ENCODE data around the gene NEK2. TPM values are rescaled to one million over a fixed set of nuclear protein-coding genes. Genes with fewer than 3 reads are reported as not detected.
"Not testable (repeated sequence)": the region's sequence is repeated elsewhere in the genome, so short reads cannot be mapped to it uniquely, and the experiment has no call there.

Gene NEK2
- polyA plus RNA-seq, 1 donor, result 25.4 TPM

DNA sequence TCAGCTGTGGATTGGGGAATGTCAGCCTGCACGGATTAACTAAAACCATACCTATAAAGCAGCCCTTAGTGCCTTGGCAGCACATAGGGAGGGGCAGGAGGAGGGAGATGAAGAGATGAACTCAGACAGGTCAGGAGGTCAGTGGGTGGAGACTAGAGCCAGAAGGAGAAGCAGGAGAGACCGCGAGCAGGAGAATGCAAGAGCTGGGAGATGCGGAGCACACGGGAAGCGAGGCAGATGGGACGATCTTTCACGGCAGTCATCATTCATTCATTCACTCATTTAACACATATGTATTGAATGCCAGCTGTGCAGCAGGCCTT, 41.9 kb downstream of the NEK2 start:
- no peak for DNase-seq

DNA sequence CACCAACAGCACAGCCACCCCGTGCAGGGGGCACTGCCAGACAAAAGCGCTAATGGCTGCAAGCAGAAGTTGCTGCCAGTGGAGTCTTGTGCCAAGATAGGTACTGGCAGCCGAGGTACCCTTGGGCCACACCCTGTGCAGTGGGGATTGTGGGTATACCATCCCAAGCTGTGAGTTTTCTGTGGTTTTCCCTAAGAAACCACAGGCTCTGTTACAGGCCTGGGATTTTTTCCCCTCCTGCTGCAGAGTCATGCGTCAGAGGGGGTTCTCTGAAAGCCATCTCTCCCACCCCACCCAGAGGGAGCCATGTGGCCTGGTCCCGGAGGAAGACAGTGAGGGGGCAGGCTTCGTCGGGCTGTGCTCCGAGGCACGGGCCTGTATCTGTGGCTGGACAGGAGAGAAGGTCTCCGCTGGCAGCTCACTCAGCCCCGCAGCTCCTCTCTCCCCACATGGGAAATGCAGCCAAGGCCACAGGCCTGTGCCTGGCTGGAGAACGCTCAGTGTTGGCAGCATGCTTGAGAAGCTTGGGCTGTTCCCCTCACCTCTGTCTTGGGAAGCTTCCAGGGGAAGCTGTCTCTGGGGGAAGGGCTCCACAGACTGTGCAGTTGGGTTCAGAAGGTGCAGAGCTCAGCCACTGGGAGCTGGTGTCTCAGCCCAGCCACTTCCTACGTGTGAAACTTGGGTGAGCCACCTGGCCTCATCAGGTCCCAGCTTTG, 42.5 kb downstream of the NEK2 start:
- no peak for DNase-seq

DNA sequence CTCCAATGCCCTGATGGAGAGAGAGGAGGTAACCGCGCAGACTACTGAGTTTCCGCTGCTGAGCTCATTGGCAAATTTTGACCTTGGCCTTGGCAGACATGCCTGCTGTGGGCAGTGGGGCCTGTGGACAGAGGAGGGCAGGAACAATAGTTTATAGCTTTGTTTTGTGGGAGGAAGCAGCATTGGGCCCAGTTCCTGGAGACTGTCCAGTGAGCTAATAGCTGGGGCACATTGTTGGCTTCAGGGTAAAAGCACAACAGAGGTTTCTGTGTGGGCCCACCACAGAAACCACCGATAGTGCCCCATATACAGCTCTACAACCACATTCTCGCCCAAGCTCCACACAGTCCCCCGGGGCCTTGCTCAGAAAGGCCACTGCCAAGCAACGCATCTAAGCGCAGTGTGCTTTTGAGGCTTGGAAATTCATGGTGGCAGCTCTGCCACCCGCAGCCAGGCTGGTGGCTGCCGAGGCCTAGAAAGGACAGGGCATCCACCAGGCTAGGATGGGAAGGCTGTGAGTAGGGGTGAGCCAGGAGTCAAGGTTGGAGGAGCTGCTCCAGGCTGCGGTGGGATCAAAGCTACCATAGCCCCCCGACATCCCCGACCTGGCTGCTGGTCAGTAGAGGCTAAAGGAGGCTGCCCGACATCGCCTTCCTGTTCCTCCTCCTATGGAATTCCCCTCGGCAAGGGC, 43.2 kb downstream of the NEK2 start:
- no peak for DNase-seq

DNA sequence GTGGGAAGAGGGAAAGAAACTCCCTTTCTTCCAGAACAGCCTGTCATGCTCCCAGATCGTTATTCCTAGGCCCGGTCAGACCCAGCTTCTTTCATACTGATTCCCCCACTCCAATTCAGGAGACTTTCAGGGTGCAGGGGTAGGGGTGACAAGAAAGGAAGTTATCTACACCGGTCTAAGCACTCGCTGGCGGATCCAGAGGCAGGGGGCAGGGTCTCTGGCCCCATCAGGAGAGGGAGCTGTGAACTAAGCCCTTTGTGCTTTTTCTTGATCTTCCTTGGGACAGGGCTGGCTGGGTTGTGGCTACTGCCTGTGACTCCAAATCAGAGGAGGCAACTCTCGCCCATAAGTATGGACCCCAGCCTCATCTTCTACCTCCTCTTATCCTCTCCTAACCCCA, 44.3 kb downstream of the NEK2 start:
- no peak for DNase-seq

DNA sequence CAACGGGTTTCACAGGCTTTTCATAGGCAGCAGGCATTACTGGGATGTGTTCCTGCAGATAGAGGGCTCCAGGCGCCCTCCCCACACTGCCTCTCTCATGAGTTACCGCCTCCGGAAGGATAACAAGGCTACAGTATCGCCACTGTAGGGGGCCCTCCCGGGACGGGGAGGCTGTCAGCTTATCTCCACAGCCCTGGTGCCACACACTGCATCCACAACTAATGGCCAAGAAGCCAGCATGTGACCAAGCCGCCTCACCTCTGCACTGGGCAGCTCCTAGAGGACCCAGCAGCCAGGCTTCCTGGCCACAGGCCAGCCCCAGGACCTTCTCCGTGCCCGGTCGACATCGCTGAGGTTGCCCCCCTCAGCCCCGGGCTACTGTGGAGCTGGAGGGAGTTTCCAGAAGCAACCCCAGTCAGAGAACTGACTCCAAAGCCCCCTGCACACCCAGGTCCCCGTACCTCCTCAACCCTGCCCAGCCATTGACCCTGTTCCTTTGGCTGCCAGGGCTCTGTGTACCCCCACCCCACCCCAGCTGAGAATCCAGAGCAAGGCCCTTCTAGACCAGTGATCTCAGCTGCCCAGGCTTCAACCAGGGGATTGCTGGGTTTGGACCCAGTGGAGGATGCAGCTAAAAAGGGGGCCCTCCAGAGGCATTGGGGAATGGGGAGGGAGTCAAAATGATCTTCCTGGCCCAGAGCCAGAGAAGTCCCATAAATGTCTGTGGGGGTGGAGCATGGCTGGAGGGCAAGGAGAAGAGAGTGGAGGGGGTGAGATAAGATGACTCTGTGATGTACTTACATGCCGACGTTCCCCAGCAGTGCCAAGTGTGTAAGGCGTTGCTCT, 45.0 kb downstream of the NEK2 start:
- DNase-seq, result no peak

DNA sequence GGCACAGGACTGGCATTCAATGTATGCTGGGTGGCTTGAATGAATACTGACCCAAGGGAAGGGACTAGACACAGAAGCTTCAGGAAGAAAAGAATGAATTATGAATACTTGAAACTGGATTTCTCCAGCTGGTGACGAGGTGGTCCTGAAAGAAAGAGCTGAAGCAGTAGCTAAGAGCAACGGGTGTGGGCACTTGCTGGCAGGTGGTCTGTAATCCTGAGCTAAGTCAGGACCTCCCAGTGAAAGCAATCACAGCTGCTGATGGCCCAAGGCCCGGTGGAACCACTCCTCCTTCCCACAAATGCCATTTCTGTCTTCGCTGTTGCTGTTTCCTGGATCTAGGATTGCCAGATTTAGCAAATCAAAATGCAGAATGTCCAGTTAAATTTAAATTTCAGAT, 47.0 kb downstream of the NEK2 start:
- no peak for DNase-seq

DNA sequence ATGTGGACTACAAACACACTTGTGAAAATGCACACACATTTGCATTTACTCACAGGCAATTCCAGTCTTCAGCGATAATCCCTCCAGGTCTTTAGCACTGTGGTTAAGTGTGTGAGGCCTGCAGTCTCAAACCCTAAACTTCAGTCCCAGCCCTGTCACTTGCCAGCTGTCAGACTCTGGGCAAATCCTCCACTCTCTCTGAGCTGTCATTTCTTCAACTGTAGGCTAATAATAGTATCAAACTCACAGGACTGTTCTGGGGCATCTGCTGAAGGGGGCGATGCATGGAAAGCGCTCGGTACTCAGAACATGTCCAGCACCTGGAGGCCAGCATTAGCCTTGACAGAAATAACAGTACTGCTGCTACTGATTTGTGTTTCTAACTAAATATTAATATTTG, 48.2 kb downstream of the NEK2 start:
- DNase-seq, result no peak

DNA sequence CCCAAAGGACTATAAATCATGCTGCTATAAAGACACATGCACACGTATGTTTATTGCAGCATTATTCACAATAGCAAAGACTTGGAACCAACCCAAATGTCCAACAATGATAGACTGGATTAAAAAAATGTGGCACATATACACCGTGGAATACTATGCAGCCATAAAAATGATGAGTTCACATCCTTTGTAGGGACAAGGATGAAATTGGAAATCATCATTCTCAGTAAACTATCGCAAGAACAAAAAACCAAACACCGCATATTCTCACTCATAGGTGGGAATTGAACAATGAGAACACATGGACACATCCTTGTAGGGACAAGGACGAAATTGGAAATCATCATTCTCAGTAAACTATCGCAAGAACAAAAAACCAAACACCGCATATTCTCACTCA, 49.6 kb downstream of the NEK2 start:
- not testable (repeated sequence) for DNase-seq

DNA sequence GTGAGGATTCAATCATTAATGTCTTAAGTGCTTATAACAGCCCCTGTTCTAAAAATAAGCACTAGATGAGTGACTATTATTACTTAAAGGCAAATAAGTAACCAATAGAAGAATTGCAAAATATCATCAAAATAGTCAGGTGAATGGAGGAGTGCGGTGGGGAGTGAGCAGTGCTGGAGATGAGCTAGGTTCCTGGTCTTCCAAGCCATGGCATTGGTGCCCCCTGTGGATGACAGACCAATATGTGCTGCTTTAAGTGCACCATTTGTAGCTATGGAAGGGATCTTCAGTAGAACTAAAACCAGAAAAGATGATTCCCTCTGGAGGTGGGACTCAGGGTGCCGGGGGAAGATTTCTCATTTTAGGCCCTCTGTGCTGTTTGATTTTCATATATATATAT, 50.4 kb downstream of the NEK2 start:
- DNase-seq, result no peak

DNA sequence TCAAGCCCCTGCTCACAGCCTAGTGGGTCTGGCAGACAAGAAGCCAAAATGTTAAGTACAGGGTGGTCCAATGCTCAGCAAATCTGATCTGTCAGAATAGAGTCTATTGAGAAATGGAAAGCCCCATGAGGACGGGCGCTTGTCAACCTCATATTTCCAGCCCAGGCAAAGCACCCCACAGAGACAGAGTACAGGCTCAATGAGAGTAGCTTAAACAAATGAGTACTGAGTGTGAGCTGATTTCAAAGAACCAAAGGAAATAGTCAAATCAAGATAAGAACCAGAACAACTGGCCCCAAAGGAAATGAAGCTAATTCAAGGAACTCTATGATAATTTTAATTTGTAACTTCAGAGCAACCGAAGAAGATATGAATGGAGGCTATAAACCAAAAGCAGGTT, 51.9 kb downstream of the NEK2 start:
- no peak for DNase-seq

DNA sequence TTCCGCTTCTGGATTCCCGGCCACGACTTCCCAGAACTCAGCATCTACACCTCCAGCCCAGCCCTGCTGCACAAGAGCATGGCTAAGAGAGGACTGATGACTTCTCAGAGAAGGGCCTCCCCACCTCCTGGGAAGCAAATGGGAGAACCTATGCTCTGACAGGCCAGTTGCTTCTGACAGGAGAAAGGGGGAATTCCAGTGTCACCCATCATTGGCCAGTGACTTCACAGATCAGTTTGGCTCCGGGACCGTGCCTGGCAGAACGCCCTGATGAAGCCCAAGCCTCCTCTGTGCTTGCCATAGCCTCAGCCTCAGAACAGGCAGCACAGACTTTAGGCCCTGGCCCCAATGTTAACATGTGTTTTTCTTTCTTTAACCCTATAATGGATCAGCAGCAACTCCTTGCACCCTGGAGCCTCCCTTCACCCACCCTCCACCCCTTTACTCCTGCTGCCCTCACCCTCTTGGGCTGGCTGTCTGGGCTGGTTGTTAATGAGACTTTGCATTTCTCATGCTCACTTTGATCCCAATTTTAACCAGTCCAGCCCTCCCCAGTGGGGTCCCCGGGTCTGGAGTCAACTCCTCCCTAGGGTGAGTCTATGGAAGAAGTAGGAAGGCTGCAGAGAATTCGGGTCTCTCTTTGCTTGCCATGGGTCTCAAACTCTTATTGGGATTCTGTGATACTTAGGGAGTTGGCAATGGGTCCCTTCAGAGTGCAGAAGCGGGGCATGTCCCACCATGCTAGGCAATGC, 53.8 kb downstream of the NEK2 start:
- DNase-seq, result no peak

DNA sequence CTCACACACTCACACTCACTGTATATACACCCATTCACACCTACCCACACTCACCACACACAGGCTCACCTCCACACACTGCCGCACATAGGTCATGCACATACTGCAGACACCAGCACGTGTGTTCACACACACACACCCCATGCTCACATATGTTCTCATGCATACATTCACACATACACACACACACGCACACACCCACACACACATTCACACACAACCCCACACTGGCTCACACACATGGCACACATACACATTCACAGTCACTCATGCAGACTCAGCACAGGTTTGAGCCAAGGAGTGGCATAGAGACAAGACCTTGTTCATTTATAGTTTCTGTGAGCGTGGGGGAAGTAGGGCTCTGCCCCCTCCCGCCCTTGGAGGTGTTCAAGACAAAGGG, 55.3 kb downstream of the NEK2 start:
- no peak for DNase-seq

DNA sequence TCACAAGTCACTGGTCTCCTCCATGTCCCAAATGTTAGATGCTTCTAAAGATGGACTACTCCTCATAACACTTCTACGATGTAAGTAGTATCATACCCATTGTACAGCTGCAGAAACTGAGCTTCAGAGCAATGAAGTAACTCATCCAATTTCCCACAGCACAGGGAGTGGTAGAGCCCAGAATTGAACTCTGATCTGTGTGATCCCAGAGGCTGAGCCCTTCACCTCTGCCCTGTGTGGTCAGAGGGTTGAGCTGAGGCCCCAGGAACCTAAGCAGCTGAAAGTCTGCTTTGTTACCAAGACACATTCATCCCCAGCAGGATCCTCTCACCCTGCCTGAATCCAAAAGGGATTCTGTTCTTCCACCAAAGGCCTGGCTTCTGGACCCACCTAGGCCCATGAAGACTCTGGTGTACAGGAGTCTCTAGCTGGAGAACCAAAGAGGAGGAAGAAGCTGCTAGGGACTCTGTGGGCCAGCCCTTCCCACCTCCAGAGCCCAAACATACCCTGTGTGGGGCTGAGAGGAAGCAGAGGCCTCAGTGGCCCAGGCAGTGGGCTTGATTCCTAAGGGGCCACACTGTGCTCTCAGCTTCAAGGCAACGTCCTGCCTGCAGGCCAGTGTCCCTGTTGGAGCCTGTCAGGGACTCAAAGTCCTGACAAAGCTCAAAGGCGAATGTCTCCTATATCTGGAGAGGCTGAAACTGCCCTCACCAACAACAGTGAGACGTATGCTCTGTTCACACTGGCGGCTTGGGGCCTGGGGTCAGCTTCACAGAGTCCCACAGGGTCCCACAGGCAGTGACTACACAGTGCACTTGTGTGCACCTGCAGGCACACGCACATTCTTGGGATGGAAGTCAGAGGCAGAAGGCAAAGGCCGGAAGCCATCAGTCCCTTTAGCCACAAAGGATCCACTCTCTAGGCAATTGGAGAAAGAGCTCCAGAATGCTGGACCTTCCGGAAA, 56.1 kb downstream of the NEK2 start:
- no peak for DNase-seq

DNA sequence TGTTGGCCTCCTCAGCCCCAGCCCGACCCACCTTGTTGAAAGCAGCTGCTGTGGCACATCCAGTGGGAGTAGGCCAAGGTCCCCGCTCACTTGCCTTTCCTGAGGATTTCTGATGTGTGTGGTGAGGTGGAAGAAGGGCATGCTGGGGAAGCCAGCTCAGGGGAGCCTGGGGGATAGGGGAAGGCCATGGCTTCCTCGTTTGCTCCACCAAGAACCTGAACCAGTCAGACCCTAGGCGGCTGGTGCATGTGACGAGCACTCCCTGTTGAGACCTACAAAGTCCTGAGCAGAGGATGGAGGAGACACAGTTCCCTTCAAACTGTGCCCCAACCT, 58.5 kb downstream of the NEK2 start:
- no peak for DNase-seq

DNA sequence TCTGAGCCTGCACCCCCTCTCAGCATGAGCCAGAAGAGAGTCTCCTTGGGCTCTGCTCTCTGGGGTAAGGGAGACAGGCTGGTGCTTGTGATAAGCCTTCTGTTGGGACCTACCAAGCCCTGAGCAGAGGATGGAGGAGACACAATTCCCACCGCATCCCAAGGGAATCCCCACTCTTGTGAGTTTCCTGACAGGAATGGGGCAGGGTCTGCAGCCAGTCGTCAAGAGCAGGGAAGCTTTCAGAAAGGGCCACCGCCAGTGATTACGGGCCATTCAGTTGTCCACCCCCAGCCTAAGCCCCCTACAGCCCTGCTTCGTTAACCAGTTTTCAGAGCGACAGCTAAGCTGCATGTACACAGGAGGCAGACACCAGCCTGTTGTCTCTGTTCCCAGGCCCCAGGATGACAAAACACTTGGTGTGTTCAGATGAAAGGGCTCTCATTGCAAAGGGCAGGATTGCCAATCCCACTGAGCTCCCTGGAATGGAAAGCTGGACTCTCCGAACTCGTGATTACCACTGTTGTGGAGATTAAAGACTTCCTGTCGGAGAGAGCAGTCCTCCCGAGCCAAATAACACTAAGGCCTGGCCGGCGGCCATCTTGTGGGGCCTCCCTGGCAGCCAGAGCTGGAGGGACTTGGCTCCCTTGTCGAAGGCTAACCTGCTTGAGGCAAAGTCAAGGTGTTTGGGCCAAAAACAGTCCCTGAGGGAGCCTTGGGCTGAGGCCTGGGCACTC, 59.0 kb downstream of the NEK2 start:
- no peak for DNase-seq

DNA sequence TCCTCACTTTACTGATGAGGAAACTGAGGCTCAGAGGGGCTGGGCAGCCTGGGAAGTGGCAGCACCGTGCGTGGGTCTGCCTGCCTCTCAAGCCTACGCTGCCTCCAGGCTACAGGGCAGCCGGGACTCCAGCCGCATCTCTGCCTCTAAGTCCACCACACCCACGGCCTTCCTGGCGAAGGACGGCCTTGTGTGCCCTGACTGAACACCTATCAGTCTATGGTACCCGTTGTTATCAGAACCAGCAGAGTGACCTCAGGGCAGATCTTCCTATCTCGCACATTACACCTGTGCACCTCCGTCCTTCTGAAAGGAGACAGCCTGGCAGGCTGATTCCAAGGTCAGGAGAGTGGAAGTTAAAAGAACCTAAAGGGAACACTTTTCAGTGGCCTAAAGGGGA, 60.8 kb downstream of the NEK2 start:
- no peak for DNase-seq

DNA sequence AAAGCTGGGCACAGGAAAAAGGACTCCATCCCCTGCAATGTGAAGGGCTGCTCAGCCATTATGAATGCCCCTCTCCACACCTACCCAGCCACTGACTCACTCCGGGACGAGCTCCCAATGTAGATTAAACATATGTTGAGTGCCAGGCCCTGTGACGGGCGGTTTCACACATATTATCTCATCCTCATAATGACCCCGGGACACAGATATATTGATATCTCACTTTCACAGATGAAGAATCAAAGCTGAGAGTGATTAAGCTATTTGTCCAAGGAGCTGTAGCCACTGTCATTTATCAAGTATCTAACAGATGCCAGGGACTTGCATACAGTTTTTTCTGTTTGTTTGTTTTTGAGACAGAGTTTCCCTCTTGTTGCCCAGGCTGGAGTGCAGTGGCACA, 61.5 kb downstream of the NEK2 start:
- DNase-seq, result no peak

DNA sequence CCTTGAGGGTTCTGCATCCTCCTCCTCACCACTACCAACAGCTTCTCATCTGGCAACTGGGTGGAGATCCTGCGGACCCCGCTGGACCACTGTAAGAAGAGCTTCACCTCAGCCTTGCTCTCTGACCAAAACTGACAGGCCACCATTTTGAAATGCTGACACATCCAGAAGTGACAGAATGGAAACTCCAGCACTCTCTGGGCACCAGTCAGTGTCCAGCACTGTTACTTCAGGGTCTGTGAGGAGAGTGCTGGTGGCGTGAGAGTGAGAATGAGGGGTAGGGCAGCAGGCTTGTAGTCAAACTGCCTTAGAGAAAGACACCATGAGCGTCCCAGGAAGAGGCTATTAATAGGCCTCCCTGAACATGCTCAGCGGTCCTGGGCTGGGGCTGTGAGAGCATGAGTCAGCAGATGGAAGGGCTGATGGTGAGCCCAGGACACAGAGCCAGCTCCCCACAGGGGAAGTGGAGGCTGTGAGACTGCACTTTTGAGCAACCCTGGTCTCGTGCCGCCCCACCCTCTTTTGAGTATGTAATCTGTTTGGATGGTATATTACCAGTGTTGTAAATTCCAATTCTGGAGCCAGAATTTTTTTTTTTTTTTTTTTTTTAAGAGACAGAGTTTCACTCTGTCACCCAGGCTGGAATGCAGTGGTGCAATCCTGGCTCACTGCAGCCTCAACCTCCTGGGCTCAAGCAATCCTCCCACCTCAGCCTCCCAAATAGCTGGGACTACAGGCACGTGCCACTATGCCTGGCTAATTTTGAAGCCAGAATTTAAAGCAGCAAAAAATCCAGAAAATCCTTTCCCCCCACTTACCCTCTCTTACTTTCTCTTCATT, 62.1 kb downstream of the NEK2 start:
- no peak for DNase-seq

DNA sequence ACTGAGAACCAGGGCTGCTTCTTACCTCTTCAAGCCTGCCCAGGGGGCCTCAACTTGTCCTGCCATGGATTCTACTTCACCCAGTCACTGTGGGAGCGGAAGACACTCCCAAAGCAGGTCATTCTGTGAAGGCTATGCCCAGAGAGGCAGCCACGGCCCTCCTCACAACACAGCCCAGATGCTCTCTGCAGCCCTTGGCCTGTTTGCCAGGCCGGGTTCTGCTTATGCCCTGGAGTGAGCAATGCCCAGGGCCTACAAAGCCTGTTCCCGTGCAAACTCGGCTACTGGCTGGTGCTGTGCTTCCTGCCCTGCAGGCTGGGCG, 62.7 kb downstream of the NEK2 start:
- DNase-seq, result no peak

All from left kidney (tissue), 2 donors.